ENCODE data around the gene TMEM218.

DNA sequence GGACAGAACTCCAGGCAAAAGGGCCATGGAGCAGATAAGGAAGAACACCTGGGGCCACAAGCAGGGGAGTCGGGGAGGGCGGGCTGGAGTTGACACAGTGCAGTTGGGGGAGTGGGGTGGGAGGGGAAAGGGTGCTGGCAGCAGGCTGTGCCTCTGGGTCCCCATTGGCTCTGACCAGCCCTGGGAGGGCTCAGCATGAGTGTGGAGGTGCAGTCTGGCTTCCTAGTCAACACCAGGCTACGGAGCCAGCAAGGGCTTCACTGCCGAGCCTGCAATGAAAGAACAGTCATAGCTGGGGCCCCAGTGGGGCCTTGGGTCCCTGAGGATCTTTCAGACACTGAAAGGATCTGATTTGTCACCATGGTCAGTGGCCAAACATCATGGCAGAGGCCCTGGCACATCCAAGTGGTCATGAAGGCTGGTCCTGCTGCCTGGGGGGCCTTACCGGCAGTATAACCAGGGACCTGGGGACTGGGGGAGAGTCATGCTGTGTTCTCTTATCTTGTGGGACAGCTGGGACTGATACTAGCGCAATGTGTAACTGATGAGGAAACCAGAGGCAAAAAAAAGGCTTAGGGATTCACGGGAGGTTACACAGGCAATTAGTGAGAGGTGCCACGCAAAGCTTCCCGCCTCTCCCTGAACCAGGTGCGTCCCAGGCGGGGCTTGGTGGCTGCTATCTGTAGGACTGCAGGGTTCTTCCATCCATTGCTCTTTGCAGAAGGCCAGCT, 36.8 kb downstream of the TMEM218 start:
- TF ChIP-seq, protein P1, sequence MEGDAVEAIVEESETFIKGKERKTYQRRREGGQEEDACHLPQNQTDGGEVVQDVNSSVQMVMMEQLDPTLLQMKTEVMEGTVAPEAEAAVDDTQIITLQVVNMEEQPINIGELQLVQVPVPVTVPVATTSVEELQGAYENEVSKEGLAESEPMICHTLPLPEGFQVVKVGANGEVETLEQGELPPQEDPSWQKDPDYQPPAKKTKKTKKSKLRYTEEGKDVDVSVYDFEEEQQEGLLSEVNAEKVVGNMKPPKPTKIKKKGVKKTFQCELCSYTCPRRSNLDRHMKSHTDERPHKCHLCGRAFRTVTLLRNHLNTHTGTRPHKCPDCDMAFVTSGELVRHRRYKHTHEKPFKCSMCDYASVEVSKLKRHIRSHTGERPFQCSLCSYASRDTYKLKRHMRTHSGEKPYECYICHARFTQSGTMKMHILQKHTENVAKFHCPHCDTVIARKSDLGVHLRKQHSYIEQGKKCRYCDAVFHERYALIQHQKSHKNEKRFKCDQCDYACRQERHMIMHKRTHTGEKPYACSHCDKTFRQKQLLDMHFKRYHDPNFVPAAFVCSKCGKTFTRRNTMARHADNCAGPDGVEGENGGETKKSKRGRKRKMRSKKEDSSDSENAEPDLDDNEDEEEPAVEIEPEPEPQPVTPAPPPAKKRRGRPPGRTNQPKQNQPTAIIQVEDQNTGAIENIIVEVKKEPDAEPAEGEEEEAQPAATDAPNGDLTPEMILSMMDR (conservative IDR thresholded peaks at IDR 0.05; ENCODE audit: low read length), result no peak
- no peak for TF ChIP-seq EZH2phosphoT487 (IDR thresholded peaks at IDR 0.05; ENCODE audit: borderline replicate concordance)

All from Loucy (cell line).